H1 (cell line): ENCODE results near the gene ZNF700. TPM values are rescaled to one million over a fixed set of nuclear protein-coding genes. Genes with fewer than 3 reads are reported as not detected.

Source experiments
- SP4 ChIP-seq: IDR thresholded peaks from 2 replicates; pipeline ENCODE4 v1.6.1; 2012; ENCODE audit warnings: low read length, inconsistent platforms
- polyA plus RNA-seq, 7 experiments: library from polyadenylated mRNA; depleted of rRNA in 3 of 7; stranded (reverse) in 5 of 7; unstranded in 2 of 7; fragments of >200 nt in 5 of 7; fragments of 200-250 nt in 2 of 7; gene quantifications; 1 replicate in 5 of 7; 2 replicates in 1 of 7; 4 replicates in 1 of 7; pipeline versions ENCODE4 v1.2.1 to v1.2.3, GENCODE V29; 2011 to 2013; ENCODE audit warnings: missing spikeins in 2 of 7, mixed read lengths in 2 of 7
- total RNA-seq: library from RNA; stranded (reverse); fragmentation: NEBNext Ultra II Directional; extraction: Animal tissue kit (Norgen Biotek cat#: 25700); gene quantifications from 2 replicates; pipeline ENCODE4 v1.2.1, GENCODE V29; 2021

The ZNF700 gene
- total and polyA plus RNA-seq, 2 of the 8 experiments (the other 6 are each of a cell fraction or from before 2014, with no cell fraction given), result 3.0 to 10.5 TPM

DNA sequence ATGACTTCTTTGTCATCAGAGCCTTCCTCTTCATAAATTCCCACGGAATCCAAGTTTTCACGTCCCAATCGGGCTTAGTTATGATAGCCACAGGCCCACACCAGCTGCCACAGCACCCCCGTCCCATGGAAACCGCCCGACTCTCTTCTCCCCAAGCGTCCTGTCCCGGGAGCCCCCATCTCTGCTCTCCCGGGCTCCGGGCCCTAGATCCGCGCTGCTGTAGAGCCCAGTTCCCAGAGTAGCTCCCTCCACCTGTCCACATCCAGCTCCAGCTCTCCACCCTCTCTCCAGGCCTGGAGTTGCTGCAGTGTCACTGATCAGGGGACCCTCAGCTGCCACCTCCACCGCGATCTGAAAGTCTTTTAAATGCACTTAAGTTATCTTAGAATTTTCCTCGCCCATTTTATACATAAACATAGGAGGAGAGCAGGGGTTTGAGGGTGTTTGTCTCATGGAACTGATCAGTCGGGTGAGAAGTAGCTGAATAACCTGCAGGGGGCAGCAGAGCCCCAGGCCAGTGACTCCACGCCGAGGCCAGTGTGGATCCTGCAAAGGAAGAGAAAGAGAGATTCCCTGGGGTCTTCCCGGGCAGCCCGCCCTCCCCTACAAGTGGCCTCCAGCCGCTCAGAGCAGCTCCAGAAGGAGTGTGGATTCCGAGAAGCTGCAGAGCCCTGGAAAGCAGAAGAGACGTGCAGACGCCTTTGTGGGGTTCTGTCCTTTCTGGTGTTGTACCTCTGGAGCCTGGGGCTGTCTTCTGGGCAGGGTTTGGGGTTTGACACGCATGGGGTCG lies 38.9 kb downstream of the ZNF700 start (continued):
- TF ChIP-seq SP4, result no peak
